ENCODE measurements around the gene FOXL3. TPM values are rescaled to one million over a fixed set of nuclear protein-coding genes. Genes with fewer than 3 reads are reported as not detected.

Gene FOXL3
- total RNA-seq, 1 experiment from 2014 or later = not detected

DNA sequence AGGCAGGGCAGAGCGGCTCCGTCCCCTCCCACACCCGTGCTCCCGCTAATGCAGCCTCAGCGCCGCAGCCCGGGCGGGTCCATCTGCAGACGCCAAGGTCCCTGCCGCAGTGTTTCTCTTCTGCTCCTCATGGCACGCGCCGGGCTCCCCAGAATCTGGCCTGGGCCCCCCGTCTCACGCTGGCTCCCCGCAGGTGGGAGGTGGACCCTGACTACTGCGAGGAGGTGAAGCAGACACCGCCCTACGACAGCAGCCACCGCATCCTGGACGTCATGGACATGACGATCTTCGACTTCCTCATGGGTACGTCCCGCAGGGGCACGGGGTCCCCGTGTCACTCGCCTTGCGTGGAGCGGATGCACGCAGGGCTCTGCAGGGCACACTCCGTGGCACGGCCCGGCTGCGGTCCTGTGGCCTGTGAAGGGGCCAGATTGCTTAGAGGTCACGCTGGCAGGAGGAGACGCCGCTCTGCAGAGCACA is 33.5 kb upstream of the FOXL3 start:
- Mint-ChIP-seq H3K27me3 (ENCODE audit: low read depth) (peaks cover 4% of the 10 kb centered on the region; the same call in 1 of the 2 replicates), H3K9me3 (peaks cover 48 to 71% of the 10 kb centered on the region in 2 experiments), H3K36me3 (ENCODE audit: insufficient read depth in 1 of 3, low read depth in 3 of 3) (peaks cover 83 to 93% (median 84%) of the 10 kb centered on the region in 3 experiments), H3K27ac (no peak overlapping the region), H3K4me1 (no peaks in the 10 kb centered on the region), H3K4me3 (no peak overlapping the region)
- Histone ChIP-seq H4K91ac (ENCODE audit: insufficient read length, low read depth, low read length) (no peak overlapping the region), H2BK12ac (ENCODE audit: insufficient read length, low read depth, low read length) (no peak overlapping the region), H3K23me2 (ENCODE audit: insufficient read length, low read depth, low read length, poor library complexity, severe bottlenecking) (no peaks in the 10 kb centered on the region), H2AFZ (ENCODE audit: low read length) (no peak overlapping the region), H3K23ac (ENCODE audit: insufficient read length, low read depth, low read length) (no peak overlapping the region), H2BK120ac (ENCODE audit: low read depth, low read length, poor library complexity, severe bottlenecking) (no peak overlapping the region), H3K14ac (ENCODE audit: insufficient read depth, low read length) (no peak overlapping the region), H3K56ac (ENCODE audit: insufficient read length, low read depth, low read length) (no peak overlapping the region), H4K8ac (replicated peaks; ENCODE audit: insufficient read length, low read depth, low read length) (no peak overlapping the region), H3K79me1 (ENCODE audit: insufficient read depth, low read depth, low read length, poor library complexity, severe bottlenecking) (no peaks in the 10 kb centered on the region), H3K79me2 (ENCODE audit: insufficient read depth, low read length) (no peaks in the 10 kb centered on the region), H3K9me3 (ENCODE audit: control insufficient read depth, low read depth, low read length) (peaks cover 32% of the 10 kb centered on the region), H3K4me1 (ENCODE audit: insufficient read depth, low read length) (no peaks in the 10 kb centered on the region), H2AK5ac (ENCODE audit: insufficient read length, low read length) (no peak overlapping the region), H4K5ac (ENCODE audit: insufficient read length, low read depth, low read length) (no peak overlapping the region), H3T11ph (ENCODE audit: low read length) (no peak overlapping the region), H4K20me1 (ENCODE audit: control insufficient read depth, insufficient read depth, insufficient read length) (no peaks in the 10 kb centered on the region), H3K18ac (ENCODE audit: insufficient read length, low read depth, low read length) (no peak overlapping the region), H3K4me2 (ENCODE audit: insufficient read depth, insufficient read length, low read length) (no peak overlapping the region), H2BK15ac (ENCODE audit: low read depth, low read length) (no peak overlapping the region), H3K4ac (ENCODE audit: low read depth, low read length) (no peak overlapping the region), H3K27ac (ENCODE audit: insufficient read length, low read depth, low read length) (no peak overlapping the region), H3K9ac (ENCODE audit: extremely low read depth, insufficient read length, low read length) (no peak overlapping the region), H2BK5ac (ENCODE audit: insufficient read length, low read length) (no peak overlapping the region), H3K27me3 (ENCODE audit: insufficient read depth, low read length) (no peaks in the 10 kb centered on the region), H2BK20ac (ENCODE audit: low read depth, low read length, poor library complexity, severe bottlenecking) (no peak overlapping the region)
- TF ChIP-seq CTCF (conservative IDR thresholded peaks at IDR 0.05) = no peak
- WGBS (ENCODE audit: extremely low coverage, insufficient read length, low lambda C conversion rate) = no CpG with 5 or more reads among the region's 38 CpGs
- no peak for DNase-seq
